Type B pancreatic cell (in vitro differentiated cells): ENCODE data around the gene ZNF831. TPM values are rescaled to one million over a fixed set of nuclear protein-coding genes. Genes with fewer than 3 reads are reported as not detected.

ENCODE experiments used
- DNase-seq: peaks from one replicate; pipeline ENCODE4 v3.0.0; 2021; ENCODE audit warnings: mixed read lengths; ENCODE audit not compliant: unreplicated experiment; ENCODE audit errors: extremely low spot score
- H3K27ac Mint-ChIP-seq: 2 replicates; pipeline ENCODE4 v1.8.0; 2021; ENCODE audit warnings: mild to moderate bottlenecking, mixed read lengths
- H3K27me3 Mint-ChIP-seq: 2 replicates; pipeline ENCODE4 v1.8.0; 2021; ENCODE audit warnings: mixed read lengths
- H3K36me3 Mint-ChIP-seq: 2 replicates; pipeline ENCODE4 v1.8.0; 2021; ENCODE audit warnings: mixed read lengths
- H3K4me1 Mint-ChIP-seq: one replicate; pipeline ENCODE4 v1.8.0; 2021; ENCODE audit warnings: mixed read lengths; ENCODE audit not compliant: unreplicated experiment
- H3K4me3 Mint-ChIP-seq: 2 replicates; pipeline ENCODE4 v1.8.0; 2021; ENCODE audit warnings: mild to moderate bottlenecking, mixed read lengths
- H3K9me3 Mint-ChIP-seq: 2 replicates; pipeline ENCODE4 v1.8.0; 2021; ENCODE audit warnings: mixed read lengths
- CTCF ChIP-seq: fragments of 200-600 bp; sonication (generic); conservative IDR thresholded peaks from 2 replicates; pipeline ENCODE4 v1.5.0; 2021; ENCODE audit warnings: antibody characterized with exemption, mild to moderate bottlenecking
- total RNA-seq: library from RNA; stranded (reverse); gene quantifications from 2 replicates; pipeline ENCODE4 v1.2.1, GENCODE V29; 2021; ENCODE audit warnings: low replicate concordance

The ZNF831 gene
- total RNA-seq, 1 donor from 2014 or later: not detected

GRCh38 chr20:59150821-59151251 lies 12.8 kb upstream of the ZNF831 start:
- H3K27ac Mint-ChIP-seq: no peak overlapping the region
- no peak for TF ChIP-seq CTCF
- H3K4me1 Mint-ChIP-seq: peaks cover 11% of the 10 kb centered on the region
- no peaks in the 10 kb centered on the region for H3K36me3 Mint-ChIP-seq
- H3K4me3 Mint-ChIP-seq: no peak overlapping the region
- H3K27me3 Mint-ChIP-seq: peaks cover 13% of the 10 kb centered on the region
- H3K9me3 Mint-ChIP-seq: no peaks in the 10 kb centered on the region
- DNase-seq: no peak

DNA sequence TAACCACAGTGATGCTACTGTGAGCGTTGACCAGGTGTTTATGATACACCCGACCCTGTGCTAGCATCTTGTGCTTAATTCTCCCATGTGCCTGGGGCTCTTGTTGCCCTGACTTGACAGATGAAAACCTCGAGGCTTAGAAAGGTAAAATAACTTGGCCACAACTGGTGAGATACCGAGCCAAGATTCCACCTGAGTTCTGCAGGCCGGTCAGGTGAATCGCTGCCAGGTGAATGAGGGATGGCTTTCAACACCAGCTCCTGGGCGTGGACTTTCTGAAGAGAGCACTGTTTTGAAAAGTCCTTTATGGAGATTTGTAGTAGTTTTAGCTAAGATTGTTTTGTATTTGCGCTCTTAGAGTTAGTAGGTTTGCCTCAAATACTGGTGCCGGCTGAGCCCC lies 12.2 kb upstream of the ZNF831 start:
- Mint-ChIP-seq H3K27me3 (peaks cover 13% of the 10 kb centered on the region), H3K9me3 (no peaks in the 10 kb centered on the region), H3K4me1 (peaks cover 11% of the 10 kb centered on the region), H3K27ac (no peak overlapping the region), H3K36me3 (no peaks in the 10 kb centered on the region), H3K4me3 (no peak overlapping the region)
- no peak for DNase-seq
- no peak for TF ChIP-seq CTCF

- Mint-ChIP-seq H3K36me3 (no peaks in the 10 kb centered on the region), H3K27ac (no peak overlapping the region), H3K4me1 (peaks cover 8% of the 10 kb centered on the region), H3K27me3 (peaks cover 13% of the 10 kb centered on the region), H3K4me3 (no peak overlapping the region), H3K9me3 (no peaks in the 10 kb centered on the region)
- no peak for TF ChIP-seq CTCF
- DNase-seq: no peak
Measured at GRCh38 chr20:59151820-59152219, 11.8 kb upstream of the ZNF831 start.

- H3K4me1 Mint-ChIP-seq: peaks cover 10% of the 10 kb centered on the region
- peaks cover 14% of the 10 kb centered on the region for H3K27me3 Mint-ChIP-seq
- no peak overlapping the region for H3K4me3 Mint-ChIP-seq
- TF ChIP-seq CTCF: no peak
- no peaks in the 10 kb centered on the region for H3K36me3 Mint-ChIP-seq
- H3K27ac Mint-ChIP-seq: no peak overlapping the region
- H3K9me3 Mint-ChIP-seq: no peaks in the 10 kb centered on the region
- no peak for DNase-seq
Measured at GRCh38 chr20:59152559-59153354, 10.9 kb upstream of the ZNF831 start.

DNA sequence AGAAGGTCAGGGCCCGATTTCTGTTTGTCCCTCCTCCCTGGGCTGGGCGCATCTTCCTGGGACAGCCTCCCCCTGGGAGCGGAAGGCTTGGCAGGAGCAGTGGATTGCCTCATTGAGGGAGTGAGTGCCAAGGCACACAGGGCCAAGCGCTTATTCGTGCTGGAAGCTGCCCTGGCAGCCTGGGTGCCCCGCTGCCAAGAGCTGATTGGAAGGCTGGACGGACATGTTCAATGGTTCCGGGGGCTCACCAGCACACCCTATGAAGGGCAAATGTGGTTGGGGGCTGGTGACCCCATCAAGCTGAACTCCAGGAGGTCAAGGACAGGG lies 10.3 kb upstream of the ZNF831 start:
- H3K36me3 Mint-ChIP-seq: no peaks in the 10 kb centered on the region
- H3K9me3 Mint-ChIP-seq: no peaks in the 10 kb centered on the region
- peaks cover 16% of the 10 kb centered on the region for H3K4me1 Mint-ChIP-seq
- no peak for DNase-seq
- H3K4me3 Mint-ChIP-seq: no peak overlapping the region
- H3K27me3 Mint-ChIP-seq: peaks cover 19% of the 10 kb centered on the region
- no peak for TF ChIP-seq CTCF
- no peak overlapping the region for H3K27ac Mint-ChIP-seq
